Loucy (cell line): ENCODE data around the gene DHFR2.

Source experiments
- H2AFZ ChIP-seq: fragments of 200-600 bp; sonication (generic); 2 replicates; pipeline ENCODE4 v1.6.0; 2016; ENCODE audit warnings: antibody characterized with exemption, mild to moderate bottlenecking, low read length, moderate library complexity
- H3F3A ChIP-seq: fragments of 200-600 bp; 2 replicates; pipeline ENCODE4 v1.6.0; 2016; ENCODE audit warnings: antibody characterized with exemption, low read depth, mild to moderate bottlenecking
- H3K27me3 ChIP-seq: fragments of 200-600 bp; sonication (generic); 2 replicates; pipeline ENCODE4 v1.6.1; 2014; ENCODE audit warnings: low read length, mild to moderate bottlenecking; ENCODE audit not compliant: insufficient read depth, poor library complexity, severe bottlenecking
- H3K36me3 ChIP-seq: fragments of 200-600 bp; sonication (generic); 2 replicates; pipeline ENCODE4 v1.6.1; 2016; ENCODE audit warnings: low read length; ENCODE audit not compliant: insufficient read depth
- H3K4me1 ChIP-seq: fragments of 200-600 bp; sonication (generic); 2 replicates; pipeline ENCODE4 v1.5.1; 2014; ENCODE audit warnings: low read length, mild to moderate bottlenecking; ENCODE audit not compliant: insufficient read depth, poor library complexity, severe bottlenecking
- H3K4me2 ChIP-seq: fragments of 200-600 bp; sonication (generic); 2 replicates; pipeline ENCODE4 v1.6.0; 2014; ENCODE audit warnings: antibody characterized with exemption, low read length, low read depth, mild to moderate bottlenecking; ENCODE audit not compliant: poor library complexity, severe bottlenecking
- H3K4me3 ChIP-seq: fragments of 200-600 bp; sonication (generic); 2 replicates; pipeline ENCODE4 v1.5.1; 2014; ENCODE audit warnings: low read length, mild to moderate bottlenecking, mixed read lengths; ENCODE audit not compliant: poor library complexity, severe bottlenecking
- H3K79me2 ChIP-seq: fragments of 200-600 bp; sonication (generic); 2 replicates; pipeline ENCODE4 v1.6.1; 2014; ENCODE audit warnings: low read length; ENCODE audit not compliant: insufficient read depth
- H3K9ac ChIP-seq: fragments of 200-600 bp; sonication (generic); 2 replicates; pipeline ENCODE4 v1.6.0; 2014; ENCODE audit warnings: mild to moderate bottlenecking, low read depth, low read length, moderate library complexity; ENCODE audit not compliant: poor library complexity, severe bottlenecking
- H3K9me2 ChIP-seq: fragments of 200-600 bp; sonication (generic); replicated peaks from 2 replicates; pipeline ENCODE4 v1.6.1; 2016; ENCODE audit warnings: low read depth, low read length, mixed read lengths
- H3K9me3 ChIP-seq: fragments of 200-600 bp; sonication (generic); 2 replicates; pipeline ENCODE4 v1.6.1; 2014; ENCODE audit warnings: mild to moderate bottlenecking, antibody characterized with exemption, low read length, low read depth; ENCODE audit not compliant: insufficient read depth
- H4K20me1 ChIP-seq: fragments of 200-600 bp; sonication (generic); 2 replicates; pipeline ENCODE4 v1.6.0; 2014; ENCODE audit warnings: antibody characterized with exemption, low read length, mild to moderate bottlenecking; ENCODE audit not compliant: insufficient read depth, poor library complexity, severe bottlenecking
- CTCF ChIP-seq: fragments of 200-600 bp; sonication (generic); conservative IDR thresholded peaks from 2 replicates; pipeline ENCODE4 v1.5.1; 2014; ENCODE audit warnings: mild to moderate bottlenecking, antibody characterized with exemption, low read length
- EZH2phosphoT487 ChIP-seq: fragments of 200-600 bp; IDR thresholded peaks from 2 replicates; pipeline ENCODE4 v1.6.1; 2018; ENCODE audit warnings: antibody characterized with exemption, mild to moderate bottlenecking, moderate library complexity, borderline replicate concordance

DHFR2 gene

GRCh38 chr3:94098452-94098851 is 35.7 kb upstream of the DHFR2 start:
- no peak overlapping the region for H3K4me3 ChIP-seq
- H4K20me1 ChIP-seq: no peaks in the 10 kb centered on the region
- no peaks in the 10 kb centered on the region for H3K9me3 ChIP-seq
- no peaks in the 10 kb centered on the region for H3K9me2 ChIP-seq
- no peak overlapping the region for H3K9ac ChIP-seq
- peaks cover 38% of the 10 kb centered on the region; the same call in 1 of the 2 replicates for H3K36me3 ChIP-seq
- H2AFZ ChIP-seq: no peak overlapping the region
- TF ChIP-seq EZH2phosphoT487 (no peak), CTCF (peak; percentile 38; the same call in 1 of the 2 replicates)
- no peaks in the 10 kb centered on the region for H3K79me2 ChIP-seq
- no peaks in the 10 kb centered on the region for H3K27me3 ChIP-seq
- no peaks in the 10 kb centered on the region for H3F3A ChIP-seq
- H3K4me1 ChIP-seq: peaks cover 3% of the 10 kb centered on the region
- no peak overlapping the region for H3K4me2 ChIP-seq

- TF ChIP-seq CTCF (no peak), EZH2phosphoT487 (no peak)
- no peaks in the 10 kb centered on the region for H4K20me1 ChIP-seq
- peaks cover 3% of the 10 kb centered on the region for H3K4me1 ChIP-seq
- H3K79me2 ChIP-seq: no peaks in the 10 kb centered on the region
- peaks cover 35% of the 10 kb centered on the region; the same call in 1 of the 2 replicates for H3K36me3 ChIP-seq
- no peaks in the 10 kb centered on the region for H3K27me3 ChIP-seq
- H2AFZ ChIP-seq: no peak overlapping the region
- H3K4me2 ChIP-seq: no peak overlapping the region
- H3K9me2 ChIP-seq: no peaks in the 10 kb centered on the region
- no peak overlapping the region for H3K9ac ChIP-seq
- H3K9me3 ChIP-seq: no peaks in the 10 kb centered on the region
- no peaks in the 10 kb centered on the region for H3F3A ChIP-seq
- no peak overlapping the region for H3K4me3 ChIP-seq
Observed at GRCh38 chr3:94095111-94095510, 32.4 kb upstream of the DHFR2 start.

- Histone ChIP-seq H2AFZ (no peak overlapping the region), H4K20me1 (no peaks in the 10 kb centered on the region), H3K9me3 (no peaks in the 10 kb centered on the region), H3K36me3 (peaks cover 33% of the 10 kb centered on the region; the same call in 1 of the 2 replicates), H3K27me3 (no peaks in the 10 kb centered on the region), H3K4me1 (peaks cover under 1% of the 10 kb centered on the region), H3K9ac (no peak overlapping the region), H3F3A (no peaks in the 10 kb centered on the region), H3K9me2 (no peaks in the 10 kb centered on the region), H3K4me3 (no peak overlapping the region), H3K4me2 (no peak overlapping the region), H3K79me2 (no peaks in the 10 kb centered on the region)
- no peak for TF ChIP-seq EZH2phosphoT487
- no peak for TF ChIP-seq CTCF
Observed at GRCh38 chr3:94093151-94093550, 30.4 kb upstream of the DHFR2 start.
